ENCODE results near the gene EP400. TPM values are rescaled to one million over a fixed set of nuclear protein-coding genes. Genes with fewer than 3 reads are reported as not detected.
A peak's percentile ranks its signal among the peaks of the same experiment; 100 is the strongest.

The EP400 gene
- total and polyA plus RNA-seq, 9 of the 15 experiments (the other 6 are each of a cell fraction or from before 2014, with no cell fraction given), result 4.5 to 58.0 (median 7.0) TPM

DNA sequence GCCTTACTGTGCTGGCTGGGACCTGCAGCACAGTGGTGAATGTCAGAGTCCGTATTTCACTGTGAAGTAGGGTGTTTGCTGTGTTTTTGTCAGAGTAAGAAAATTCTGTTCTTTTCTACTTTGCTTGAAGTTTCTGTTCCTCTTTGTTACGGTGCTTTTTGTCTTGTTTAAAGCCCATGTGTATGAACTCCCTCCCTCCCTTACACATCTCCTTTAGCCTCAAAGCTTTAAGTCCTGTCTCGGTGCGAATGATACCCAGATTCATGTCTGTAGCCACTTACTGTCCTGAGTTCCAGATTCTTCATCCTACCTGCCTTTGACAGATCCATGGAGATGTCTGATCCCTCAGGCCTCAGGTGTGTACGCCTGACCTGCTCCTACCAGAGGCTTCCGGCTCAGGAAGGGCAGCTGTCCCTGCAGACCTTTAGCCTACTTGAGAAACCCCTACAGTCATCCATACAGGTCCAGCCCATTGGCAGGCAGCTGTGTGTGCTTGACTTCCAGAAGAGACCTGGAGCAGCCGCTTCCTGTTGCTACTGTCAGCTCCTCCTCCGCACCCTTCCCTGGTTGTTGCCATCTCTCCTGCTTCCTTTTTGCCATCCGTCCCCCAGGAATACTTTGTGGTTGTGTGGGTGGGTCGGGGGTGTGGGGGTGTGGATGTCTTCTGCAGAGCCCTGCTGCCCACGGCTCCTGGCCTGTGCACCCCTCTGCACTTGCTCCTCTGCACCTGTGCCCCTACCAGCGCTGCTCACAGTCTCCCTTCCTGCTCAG lies 121.5 kb downstream of the EP400 start:
- Histone ChIP-seq H3K36me3 (ENCODE audit: control insufficient read depth, insufficient read depth, low read length) (peaks cover 90% of the 10 kb centered on the region; the same call in 2 of the 3 replicates), H2AFZ (ENCODE audit: low read depth, low read length) (no peak overlapping the region), H3K4me1 (replicated peaks in 1 of 2; ENCODE audit: control insufficient read depth in 2 of 2, insufficient read depth in 2 of 2, low read length in 2 of 2) (0 out of 5 replicates have a peak, but pooled peaks cover 0 to 2% of the 10 kb centered on the region in 2 experiments), H3K27me3 (ENCODE audit: control insufficient read depth in 2 of 2, insufficient read depth in 2 of 2, low read length in 2 of 2) (no peaks in the 10 kb centered on the region), H3K79me2 (ENCODE audit: control insufficient read depth, insufficient read depth, low read length) (no peaks in the 10 kb centered on the region), H4K20me1 (replicated peaks; ENCODE audit: control insufficient read depth, insufficient read depth, low read length) (no peaks in the 10 kb centered on the region), H3K4me2 (ENCODE audit: insufficient read depth, low read length) (no peak overlapping the region), H3K4me3 (no peak overlapping the region), H3K9me1 (ENCODE audit: control insufficient read depth, insufficient read depth, low read length) (peaks cover 2% of the 10 kb centered on the region), H3K27ac (ENCODE audit: extremely low read depth, low read depth, low read length) (no peak overlapping the region), H3K9ac (ENCODE audit: insufficient read depth in 1 of 2, low read depth in 2 of 2, low read length in 2 of 2) (peak overlapping the region in 1 of 2 experiments; percentile 11; a peak in 1 of 4 replicates), H3K9me3 (replicated peaks; ENCODE audit: control insufficient read depth, insufficient read depth, low read depth, low read length) (no peaks in the 10 kb centered on the region)
- ATAC-seq (no peak), FAIRE-seq (no peak), DNase-seq (ENCODE audit: extremely low read depth in 1 of 4, low spot score in 3 of 4) (no peak)
- intact Hi-C loops (cut with micrococcal nuclease), result no loop called here
- POLR2A ChIA-PET, result interaction anchor here (0.7 to 1.1 kb wide), 2 partner anchors 12 to 226 kb away, joined by 4 to 7 read pairs; no protein-coding TSS in a partner anchor
- WGBS (ENCODE audit: insufficient coverage, low coverage, missing lambda C conversion rate), result 95% methylated on average over 11 of the region's 12 CpGs
- CTCF ChIA-PET (ENCODE audit: low intra/inter-chr PET ratio), result no interaction called here
- no TSS peak for BruUV-seq (replicated peaks)
- in situ Hi-C loops (cut with MboI), result no loop called here
- TF ChIP-seq MAFK (IDR thresholded peaks at IDR 0.05; ENCODE audit: low read length) (no peak), HCFC1 (IDR thresholded peaks at IDR 0.05; ENCODE audit: low read depth, low read length) (no peak), PRMT5 (CRISPR knock-in tag; IDR thresholded peaks at IDR 0.05) (no peak), ZC3H8 (IDR thresholded peaks at IDR 0.05) (no peak), ILK (tag; IDR thresholded peaks at IDR 0.05; ENCODE audit: borderline replicate concordance, low read depth) (no peak), YBX1 (IDR thresholded peaks at IDR 0.05) (no peak), BRF1 (IDR thresholded peaks at IDR 0.05; ENCODE audit: borderline replicate concordance, extremely low read depth, insufficient read length) (no peak), MTF1 (CRISPR knock-in tag; IDR thresholded peaks at IDR 0.05; ENCODE audit: borderline replicate concordance) (no peak), KAT2B (IDR thresholded peaks at IDR 0.05; ENCODE audit: low read depth, low read length) (no peak), ZKSCAN8 (CRISPR knock-in tag; IDR thresholded peaks at IDR 0.05) (no peak), SRF (CRISPR knock-in tag; IDR thresholded peaks at IDR 0.05) (no peak), FUS (optimal IDR thresholded peaks at IDR 0.05; ENCODE audit: low read depth, low read length) (no peak), ZFP36 (IDR thresholded peaks at IDR 0.05; ENCODE audit: low read depth, low read length, partially characterized antibody) (no peak)
- TF ChIP-seq, protein P1, sequence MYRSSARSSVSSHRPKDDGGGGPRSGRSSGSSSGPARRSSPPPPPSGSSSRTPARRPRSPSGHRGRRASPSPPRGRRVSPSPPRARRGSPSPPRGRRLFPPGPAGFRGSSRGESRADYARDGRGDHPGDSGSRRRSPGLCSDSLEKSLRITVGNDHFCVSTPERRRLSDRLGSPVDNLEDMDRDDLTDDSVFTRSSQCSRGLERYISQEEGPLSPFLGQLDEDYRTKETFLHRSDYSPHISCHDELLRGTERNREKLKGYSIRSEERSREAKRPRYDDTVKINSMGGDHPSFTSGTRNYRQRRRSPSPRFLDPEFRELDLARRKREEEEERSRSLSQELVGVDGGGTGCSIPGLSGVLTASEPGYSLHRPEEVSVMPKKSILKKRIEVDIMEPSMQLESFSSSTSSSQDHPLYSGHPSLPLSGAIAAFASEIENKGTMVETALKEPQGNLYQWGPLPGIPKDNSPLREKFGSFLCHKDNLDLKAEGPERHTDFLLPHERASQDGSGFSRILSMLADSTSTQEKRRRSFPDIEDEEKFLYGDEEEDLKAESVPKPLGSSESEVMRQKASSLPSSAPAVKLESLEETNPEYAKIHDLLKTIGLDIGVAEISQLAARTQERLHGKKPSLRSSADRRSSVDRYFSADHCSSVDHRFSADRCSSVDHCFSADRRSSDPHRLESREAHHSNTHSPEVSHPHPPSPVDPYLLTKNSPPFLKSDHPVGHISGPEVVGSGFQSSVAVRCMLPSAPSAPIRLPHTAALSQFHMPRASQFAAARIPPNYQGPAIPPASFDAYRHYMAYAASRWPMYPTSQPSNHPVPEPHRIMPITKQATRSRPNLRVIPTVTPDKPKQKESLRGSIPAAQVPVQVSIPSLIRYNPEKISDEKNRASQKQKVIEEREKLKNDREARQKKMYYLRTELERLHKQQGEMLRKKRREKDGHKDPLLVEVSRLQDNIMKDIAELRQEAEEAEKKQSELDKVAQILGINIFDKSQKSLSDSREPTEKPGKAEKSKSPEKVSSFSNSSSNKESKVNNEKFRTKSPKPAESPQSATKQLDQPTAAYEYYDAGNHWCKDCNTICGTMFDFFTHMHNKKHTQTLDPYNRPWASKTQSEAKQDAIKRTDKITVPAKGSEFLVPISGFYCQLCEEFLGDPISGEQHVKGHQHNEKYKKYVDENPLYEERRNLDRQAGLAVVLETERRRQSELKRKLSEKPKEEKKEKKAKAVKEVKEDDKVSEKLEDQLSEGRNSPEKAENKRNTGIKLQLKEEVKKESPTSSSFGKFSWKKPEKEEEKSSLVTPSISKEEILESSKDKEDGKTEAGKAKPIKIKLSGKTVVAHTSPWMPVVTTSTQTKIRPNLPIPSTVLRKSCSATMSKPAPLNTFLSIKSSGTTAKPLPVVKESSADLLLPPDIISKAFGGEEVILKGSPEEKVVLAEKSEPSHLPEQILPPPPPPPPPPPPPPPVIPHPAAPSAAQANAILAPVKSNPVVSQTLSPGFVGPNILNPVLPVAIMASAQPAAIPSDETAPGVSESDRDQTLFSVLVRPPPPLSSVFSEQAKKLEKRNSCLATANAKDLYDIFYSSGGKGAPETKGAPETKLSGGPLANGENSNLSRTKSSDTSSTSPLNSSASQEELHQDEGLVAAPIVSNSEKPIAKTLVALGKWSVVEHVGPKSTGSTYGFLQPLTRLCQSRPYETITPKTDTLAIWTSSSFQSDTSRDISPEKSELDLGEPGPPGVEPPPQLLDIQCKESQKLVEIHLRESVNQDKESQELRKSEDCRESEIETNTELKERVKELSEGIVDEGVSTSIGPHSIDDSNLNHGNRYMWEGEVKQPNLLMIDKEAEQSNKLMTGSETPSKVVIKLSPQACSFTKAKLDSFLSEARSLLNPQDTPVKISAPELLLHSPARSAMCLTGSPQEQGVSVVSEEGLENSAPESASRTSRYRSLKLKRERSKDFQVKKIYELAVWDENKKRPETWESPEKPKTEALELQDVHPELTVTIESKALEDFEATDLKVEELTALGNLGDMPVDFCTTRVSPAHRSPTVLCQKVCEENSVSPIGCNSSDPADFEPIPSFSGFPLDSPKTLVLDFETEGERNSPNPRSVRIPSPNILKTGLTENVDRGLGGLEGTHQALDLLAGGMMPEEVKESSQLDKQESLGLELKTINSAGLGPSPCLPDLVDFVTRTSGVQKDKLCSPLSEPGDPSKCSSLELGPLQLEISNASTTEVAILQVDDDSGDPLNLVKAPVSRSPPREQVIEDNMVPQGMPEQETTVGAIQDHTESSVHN (IDR thresholded peaks at IDR 0.05; ENCODE audit: borderline replicate concordance in 1 of 2, low read depth in 1 of 2), result no peak
